Measurements from ENCODE around the gene ARHGEF7.

ARHGEF7 gene

DNA sequence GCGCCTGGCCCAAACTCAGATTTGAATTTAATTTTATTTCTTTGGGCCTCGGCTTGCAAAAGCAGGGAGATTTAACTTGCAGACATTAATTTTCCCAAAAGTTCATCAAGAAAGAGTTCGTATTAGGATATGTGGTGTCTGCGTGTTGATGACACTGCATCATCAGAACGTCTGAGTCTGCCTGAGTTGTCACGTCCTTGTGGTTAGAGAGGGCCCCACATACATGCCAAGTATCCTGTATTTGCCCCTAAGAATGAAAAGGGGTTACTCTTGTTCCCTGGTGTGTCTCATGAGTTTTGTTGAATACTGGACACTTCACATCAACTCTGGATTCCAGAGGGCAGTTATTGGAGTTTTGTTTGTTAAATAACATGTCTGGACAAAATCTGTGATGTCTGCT is 199.7 kb downstream of the ARHGEF7 start:
- no peak for DNase-seq

DNA sequence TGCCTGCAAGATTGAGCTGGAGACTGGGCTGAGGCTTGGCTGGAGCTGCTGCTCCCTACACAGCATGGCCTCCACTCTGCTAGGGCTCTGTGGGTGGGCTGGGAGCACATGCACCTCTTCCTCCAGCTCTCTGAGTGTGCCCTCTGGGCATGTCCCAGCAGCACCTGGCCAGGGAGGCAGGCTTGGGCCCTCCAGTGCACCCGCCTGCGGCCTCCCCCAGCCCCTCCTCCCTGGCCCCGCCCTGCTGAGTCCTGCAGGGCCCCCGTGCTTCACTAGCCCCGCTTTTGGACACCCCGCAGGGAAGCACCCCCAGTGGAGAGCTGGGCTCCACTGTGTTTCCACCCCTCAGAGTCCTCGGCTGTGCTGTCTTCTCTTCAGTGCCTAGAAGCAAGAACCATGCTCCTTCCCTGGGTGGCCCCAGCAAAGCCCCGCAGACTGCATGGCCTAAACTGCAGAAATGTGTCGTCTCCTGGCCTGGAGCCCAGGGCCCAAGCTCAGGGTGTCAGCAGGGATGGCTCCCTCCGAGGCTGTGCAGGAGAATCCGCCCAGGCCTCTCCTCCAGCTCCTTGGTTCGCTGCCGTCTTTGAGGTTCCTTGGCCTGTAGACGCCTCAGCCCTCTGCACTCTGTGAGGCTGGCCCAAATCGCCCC is 200.4 kb downstream of the ARHGEF7 start:
- DNase-seq = peak; percentile 92

DNA sequence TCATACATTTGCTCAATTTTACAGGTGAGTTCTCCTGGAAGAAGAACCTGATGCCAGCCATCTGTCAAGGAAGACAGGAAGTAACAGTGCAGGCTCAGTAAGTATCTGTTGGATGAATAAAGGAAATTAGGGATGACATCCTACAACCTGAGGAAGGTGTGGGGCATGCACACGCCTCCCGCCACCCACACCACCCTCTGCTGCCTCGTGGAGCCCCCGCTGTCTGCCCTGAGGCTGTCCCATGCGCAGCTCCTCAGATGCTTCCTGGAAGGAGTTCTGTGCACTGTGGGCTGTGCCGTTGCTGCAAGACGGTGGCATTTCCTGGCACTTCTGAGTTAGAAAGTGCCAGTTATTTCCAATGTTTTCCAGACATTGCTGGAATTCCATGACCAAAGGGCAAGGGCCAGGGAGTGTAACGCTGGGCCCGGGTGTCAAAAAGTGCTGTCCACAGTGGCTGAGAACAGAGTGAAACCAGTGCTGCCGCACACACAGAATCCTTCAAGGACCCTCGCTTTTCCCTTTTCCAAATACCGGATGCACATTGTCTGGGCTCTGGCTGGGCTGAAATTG is 201.1 kb downstream of the ARHGEF7 start:
- DNase-seq = peak; percentile 80

DNA sequence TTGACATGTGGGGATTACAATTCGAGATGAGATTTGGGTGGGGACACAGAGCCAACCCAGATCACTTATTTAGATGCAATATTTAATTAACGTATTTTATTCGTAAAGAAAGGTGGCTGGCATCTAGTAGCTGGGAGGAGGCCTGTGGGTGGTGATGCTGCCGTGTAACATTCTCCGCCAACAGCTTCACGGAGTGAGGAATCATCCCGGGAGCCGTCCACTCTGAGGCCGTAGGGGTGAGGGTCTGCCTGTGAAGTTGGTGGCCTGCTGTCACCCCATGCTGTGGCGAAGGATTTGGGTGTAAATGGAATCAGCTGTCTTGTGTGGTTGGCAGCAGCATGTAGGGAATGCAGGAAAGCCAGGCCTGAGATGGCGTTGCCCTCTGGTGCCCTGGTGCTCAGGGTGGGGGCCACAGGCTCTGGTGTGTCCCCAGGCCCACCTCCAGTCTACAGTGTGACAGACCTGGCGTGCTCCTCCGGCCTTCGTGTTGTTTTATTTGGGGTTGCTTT is 202.0 kb downstream of the ARHGEF7 start:
- no peak for DNase-seq

DNA sequence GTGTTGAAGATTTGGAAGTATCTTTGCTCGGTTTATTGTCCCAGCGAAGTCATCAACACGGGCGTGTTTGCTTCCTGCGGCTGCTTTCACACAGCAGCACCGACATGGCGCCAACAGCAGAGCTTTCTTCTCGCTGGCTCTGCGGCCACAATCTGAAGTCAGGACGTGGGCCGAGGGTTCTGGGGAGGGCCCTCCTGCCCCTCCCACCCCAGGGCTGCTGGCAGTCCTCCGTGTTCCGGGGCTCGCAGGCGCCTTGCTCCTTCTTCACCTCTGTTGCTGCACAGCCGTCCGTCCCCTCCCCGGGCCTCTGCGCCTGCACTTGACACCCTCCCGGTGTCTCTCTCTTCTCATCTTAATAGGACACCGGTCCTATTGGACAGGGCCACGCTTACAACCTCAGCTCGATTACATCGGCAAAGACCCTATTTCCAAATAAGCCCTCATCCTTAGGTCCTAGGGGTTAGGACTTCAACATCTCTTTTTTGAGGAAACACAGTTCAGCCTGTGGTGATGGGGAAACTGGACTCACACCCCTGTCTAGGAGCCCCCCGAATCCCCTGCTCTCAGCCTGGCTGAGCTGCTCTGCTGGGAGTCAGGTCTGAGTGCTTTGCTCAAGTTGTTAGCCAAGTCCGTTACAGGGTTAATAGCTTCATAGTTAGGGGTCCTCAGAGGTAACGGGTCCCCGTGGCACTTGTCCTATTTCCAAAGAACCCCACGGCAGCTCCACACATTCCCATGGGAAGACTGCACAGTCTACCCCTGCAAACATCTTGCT is 202.6 kb downstream of the ARHGEF7 start:
- DNase-seq = no peak

DNA sequence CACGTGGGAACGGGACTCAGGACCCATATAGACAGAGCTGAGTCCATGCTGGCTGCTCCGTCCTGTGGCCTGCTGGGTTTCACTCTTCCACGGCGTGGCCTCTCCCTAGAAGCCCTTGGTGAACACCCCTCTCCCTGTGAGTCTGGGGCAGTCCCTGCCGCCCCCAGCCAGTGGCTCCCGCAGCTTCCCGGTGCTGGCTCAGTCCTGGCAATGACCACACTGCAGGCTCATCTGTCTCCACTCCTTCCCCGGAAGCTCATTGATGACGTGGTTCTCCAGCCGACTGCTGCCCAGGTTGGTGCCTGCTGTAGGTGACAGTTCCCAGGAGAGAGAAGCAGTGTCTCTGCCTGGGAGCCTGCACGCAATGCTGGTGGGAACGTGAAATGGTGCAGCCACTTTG is 203.3 kb downstream of the ARHGEF7 start:
- DNase-seq = no peak

DNA sequence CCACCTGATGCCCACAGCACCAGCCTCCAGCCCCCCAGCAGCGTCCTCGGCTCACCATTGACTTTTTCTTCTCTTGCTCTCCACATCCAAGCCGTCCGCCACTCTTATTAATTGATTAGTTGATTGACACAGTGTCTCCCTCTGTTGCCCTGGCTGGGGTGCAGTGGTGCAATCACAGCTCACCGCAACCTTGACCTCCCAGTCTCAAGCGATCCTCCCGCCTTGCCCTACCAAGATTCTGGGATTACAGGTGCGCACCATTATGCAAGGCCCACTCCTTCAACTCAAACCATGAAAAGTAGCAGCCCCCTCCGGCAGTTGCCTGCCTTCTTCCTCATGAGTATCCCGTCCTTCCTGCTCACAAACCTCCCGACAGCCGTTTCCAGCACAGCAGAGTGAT is 204.4 kb downstream of the ARHGEF7 start:
- DNase-seq = no peak

DNA sequence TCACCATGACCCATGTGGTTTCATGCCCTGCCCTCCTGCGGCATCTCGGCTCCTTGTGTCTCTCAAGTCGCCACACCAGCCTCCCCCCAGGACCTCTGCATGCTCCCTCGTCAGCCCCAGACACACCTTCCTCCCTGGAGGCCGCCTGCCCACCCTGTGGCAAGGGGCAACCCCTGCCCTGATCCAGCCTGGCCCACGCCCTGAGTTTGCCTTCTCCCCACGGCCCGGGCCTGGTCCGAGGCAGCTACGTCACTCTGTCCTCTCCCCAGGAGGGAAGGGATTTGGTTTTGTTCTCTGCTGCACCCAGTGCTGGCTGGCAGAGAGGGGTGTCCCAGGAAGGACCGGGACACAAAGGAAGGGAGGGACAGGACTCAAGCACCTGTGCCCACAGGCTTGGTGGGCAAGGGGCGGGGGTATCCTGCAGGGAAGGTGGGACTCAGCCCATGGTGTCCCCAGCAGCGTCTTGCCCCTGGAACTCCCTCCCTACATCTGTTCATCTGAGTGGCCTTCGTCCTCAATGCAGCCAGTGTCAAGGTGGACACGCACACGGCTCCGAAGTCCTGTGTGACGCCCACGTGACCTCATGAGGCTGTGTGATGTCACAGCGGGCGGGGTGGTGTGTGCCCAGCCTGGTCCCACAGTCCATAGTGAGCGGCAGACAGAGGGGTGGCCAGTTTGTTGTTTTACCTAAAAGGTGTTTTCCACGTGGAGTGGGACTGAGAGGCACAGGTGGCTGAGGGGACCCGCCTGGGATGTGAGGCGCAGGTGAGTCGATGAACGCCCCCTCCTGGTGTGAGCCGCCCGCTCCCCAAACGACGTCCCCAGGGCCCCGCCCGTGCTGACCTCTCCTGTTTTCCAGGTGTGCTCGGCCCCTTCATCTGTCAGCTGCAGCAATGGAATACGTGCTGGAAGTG is 205.1 kb downstream of the ARHGEF7 start, which contains the start of gene TEX29:
TEX29 (plus strand) TSS at position 645 of the 914 bp plus-strand sequence; CDS start at position 894, 249 bp downstream.
- DNase-seq = no peak

DNA sequence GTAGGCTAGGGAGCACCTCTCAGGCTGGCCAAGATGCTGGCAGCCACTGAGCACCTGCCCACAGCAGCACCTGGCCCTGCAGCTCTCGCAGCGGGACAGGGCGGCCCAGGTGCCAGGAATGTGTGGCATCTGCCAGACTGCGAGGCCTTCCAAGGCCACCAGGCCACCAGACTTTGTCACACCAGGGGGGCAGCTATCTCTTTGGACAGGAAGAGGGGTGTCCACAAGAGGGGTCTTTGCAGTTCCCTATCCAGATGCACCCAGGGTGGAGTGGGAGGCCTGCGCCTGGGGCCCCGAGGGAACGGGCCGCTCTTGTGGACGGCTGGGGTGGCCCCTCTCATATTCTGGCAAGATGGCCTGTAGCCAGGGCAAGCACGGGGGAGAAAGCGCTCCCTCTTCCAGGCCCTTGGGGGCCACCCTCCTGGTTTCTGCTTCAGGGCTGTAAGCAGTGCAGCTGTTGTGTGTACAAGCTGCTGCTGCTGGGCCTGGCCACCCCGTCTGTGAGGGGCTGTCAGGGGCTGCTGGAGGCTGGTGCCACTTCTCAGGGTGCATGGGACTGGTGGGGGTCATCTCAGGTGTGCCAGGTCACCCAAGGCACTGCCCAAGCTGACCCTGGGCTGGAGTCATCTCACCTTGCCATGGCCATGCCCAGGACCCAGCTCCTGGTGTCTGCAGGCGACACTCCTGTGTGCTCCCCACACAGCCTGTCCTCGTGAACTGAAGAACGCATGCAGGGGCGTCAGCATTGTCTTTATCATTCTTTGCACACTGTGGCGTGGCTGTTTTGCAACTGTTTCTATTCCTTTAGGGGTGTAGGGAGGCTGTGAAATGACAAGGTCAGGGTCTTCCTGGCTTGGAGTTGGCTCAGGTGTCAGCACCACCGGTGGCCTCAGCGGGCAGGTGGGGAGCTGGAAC is 207.1 kb downstream of the ARHGEF7 start:
- no peak for DNase-seq

DNA sequence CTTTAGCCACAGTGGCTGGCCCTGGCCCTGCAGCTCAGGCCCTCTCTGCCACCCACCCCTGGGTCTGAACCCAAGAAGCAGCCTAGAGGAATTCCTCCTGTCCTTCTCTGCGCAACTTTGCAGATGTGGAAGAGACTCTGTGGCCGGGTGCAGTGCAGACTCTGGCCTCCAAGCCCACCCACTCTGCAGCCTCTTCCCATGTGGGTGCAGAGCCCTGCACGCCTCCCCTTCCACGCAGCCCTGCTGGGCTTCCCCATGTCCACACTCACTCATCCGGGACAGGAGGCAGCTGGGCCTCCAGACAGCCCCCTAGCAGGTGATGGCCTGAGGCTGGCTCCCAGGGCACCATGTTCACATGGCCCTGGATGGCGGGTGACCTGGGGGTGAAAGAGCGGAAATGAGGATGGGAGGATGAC is 207.8 kb downstream of the ARHGEF7 start:
- no peak for DNase-seq

DNA sequence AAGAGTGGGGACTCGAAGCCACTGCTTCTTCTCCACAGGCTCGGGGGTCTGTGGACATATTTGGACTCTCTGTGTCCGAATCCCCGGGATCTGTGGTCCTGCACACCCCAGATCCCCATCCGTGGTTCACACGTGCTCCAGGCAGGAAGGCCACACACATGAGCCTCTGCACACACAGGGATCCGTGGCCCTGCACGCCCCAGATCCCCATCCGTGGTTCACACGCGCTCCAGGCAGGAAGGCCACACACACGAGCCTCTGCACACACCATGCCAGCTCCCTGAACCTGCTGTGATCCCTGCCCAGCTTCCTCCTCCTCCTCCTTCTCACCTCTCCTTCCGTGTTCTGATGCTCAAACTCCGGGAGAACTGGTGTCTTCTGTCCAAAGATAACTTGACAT is 208.4 kb downstream of the ARHGEF7 start:
- DNase-seq = no peak

DNA sequence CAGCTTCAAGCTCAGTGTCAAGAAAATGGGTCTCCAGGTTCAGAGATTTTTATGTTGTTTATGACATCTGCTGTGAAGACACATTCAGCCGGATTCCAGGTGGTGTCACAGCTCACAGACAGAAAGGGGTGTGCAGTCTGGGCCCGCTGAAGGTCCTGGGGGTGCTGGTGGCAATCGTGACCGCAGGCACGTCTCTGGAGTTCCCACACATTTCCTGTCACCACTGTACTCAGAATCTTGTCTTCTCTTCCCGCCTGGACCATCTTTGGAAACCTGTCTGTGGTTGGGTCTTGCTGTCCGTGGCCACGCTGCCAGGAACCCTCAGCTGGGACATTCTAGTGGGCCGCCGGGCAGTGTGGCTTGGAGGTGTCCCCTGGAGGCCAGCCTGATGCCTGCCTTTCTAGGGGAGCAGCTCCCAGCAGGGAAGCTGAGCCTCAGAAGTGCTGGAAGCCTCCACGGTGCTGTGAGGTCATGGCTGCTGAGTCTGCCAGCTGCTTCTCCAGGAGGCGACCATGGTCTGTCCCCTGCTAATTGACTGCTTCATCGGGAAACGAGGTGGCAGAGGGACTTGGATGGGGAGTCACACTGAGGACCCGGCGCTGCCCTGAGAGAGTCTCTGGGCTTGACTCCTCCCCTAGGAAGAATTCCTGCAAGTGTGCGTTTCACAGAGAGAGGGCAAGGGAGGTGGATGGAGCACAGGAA is 209.0 kb downstream of the ARHGEF7 start:
- no peak for DNase-seq

DNA sequence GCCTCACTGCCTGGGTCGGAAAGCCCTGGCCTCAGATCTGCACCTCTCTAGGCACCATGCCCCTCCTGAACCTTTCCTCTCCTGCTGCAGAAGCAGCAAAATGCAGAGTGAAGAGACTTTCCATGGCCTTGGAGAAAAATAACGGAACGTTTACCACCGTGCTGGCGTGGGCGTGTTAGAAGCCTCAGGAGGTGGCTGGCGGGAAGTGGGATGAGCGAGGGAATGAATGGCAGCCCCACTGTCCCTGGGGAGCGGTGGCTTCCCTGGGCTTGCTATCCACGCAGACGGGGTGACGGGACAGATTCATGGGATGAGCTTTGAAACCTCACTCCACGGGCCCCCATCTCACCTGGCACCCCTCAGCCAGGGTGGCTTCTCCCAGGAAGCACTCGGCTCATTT is 209.6 kb downstream of the ARHGEF7 start:
- DNase-seq = no peak

DNA sequence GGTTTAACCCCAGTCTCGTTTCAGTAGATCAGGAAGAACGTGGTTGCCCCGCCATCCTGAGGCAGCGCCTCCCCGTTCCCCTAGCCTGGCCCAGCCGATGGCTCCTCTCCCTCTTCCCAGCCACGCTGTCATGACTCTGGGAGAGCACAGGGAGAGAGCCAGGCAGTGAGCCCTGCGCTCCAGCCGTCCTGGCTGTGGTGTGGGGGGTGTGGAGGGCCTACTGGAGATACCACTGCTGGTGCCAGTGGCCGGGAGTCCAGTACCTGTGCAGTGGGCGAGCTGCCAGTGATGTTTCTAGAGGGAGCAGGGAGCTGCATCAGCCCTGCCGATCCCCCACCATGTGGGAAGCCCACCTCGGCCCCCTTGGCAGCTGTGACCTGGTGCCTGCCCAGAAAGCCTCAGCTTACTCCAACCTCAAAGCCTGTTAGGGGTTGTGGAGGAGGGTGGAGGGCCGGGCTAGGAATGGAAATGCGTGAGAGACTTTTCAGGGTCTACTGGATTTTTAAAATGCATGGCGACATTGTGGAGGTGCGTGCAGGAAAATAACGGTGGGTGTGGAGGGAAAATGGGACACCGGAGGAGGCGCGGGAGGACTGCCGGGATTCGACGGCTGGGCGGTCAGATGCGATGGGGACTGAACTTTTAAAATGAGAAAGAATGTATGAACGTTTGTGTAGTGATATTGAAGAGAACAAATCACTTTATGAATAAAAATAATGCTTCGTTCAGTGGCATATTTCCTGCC is 210.2 kb downstream of the ARHGEF7 start:
- no peak for DNase-seq

DNA sequence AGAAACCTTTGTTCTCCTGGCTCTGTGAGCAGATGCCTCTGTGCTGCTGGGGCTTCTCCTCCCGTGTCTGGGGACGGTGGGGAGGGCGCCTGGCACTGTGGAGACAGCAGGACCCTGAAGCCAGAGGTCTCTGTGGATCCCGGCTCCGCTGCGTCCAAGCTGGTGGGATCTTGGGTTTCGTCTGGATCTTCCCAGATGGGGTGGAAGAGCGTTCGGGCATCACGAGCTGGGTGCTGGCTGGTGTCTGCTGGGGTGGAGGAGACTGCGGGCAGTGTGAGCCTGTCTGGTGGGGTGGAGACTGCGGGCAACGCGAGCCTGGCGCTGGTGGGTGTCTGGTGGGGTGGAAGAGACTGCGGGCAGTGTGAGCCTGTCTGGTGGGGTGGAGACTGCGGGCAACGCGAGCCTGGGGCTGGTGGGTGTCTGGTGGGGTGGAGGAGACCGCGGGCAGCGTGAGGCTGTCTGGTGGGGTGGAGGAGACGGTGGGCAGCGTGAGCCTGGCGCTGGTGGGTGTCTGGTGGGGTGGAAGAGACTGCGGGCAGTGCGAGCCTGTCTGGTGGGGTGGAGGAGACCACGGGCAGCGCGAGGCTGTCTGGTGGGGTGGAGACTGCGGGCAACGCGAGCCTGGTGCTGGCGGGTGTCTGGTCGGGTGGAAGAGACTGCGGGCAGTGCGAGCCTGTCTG is 211.0 kb downstream of the ARHGEF7 start:
- peak; percentile 79 for DNase-seq

DNA sequence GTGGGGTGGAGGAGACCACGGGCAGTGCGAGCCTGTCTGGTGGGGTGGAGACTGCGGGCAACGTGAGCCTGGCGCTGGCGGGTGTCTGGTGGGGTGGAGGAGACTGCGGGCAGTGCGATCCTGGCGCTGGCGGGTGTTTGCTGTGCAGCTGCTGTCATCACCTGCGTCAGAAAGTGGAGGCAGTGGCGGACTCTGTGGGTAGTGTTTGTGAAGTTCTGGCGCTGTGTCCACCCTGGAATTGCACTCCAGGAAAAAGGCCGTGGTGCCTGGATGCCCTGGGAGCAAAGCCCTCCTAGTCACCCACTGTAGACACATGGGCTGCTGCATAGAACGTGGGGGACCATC is 211.5 kb downstream of the ARHGEF7 start:
- DNase-seq = peak; percentile 83

DNA sequence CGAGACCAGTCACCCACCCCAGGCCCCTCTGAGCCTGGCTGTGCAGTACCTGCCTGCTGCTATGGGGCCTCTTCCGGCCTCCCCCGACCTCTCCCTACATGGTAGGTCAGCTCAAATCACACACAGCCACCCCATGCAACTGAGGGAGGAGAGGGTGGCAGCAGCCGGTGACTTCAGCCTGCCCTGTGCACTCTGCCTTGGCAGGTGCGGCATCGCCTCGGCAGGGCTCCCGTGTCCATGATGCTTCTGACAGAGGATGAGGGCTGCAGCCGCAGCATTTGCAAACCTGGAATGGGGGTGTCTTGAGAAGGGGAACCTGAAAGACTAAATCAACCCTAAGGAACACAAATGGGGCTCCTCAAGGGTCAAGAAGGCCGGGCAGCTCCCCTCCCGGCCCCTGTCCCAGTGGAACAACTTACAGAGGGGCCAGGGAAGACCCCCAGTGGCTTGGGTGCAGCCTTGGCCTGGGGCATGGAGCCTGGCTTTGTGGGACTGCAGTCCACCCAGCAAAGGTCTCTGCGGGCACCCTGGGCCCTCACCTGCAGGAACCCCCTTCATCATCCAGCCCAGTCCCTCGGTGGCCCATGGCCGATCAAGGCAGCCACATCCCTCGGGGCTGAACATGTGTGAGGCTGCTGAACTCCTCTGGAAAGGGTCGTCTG is 212.0 kb downstream of the ARHGEF7 start:
- DNase-seq = peak; percentile 72

DNA sequence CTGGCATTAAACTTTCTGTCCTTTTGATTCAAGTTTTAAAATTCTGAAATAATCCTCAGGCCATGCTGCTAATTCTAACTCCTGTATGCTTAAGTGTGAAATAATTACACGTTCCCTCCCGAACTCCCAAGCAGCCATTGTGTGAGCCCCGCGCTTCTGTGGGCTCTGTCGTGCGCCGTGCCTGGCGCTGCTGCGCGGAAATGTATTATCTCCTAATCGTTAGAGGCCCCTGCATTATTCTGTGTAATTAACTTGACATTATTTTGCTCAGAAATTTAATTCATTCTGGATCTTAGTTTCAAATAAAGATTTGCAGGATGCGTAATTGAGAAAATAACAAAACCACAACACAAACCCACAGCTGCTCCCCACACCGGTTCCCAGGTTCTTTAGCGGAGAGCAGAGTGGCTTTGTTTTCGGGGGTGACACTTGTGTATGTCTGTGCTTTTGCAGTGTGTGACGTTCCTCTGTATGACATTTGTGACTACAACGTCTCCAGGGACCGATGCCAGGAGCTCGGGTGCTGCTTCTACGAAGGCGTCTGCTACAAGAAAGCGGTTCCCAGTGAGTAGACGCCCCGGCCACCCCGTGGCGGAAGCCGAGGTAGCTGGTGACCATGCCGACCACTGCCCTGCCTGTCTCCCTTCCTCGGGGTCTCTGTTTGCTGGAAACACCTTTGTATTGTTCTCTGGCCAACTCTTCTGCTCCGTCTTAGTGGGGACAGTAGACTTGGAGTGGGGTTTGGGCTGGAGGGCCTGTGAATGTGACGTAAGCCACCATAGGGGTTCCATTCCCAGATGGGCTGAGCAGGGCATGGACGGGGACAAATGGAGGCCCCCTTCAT is 212.8 kb downstream of the ARHGEF7 start:
- DNase-seq = peak; percentile 67
